Panc1 (cell line): ENCODE measurements around the gene APBB1IP.

Experiments used
- CTCF ChIP-seq: fragments of 450-650 bp; IDR thresholded peaks from 2 replicates; pipeline ENCODE4 v1.5.1; 2017; ENCODE audit warnings: mild to moderate bottlenecking
- POLR2AphosphoS5 ChIP-seq: IDR thresholded peaks from 2 replicates; pipeline ENCODE4 v1.6.1; 2012; ENCODE audit warnings: mild to moderate bottlenecking, low read depth, low read length, moderate library complexity
- REST ChIP-seq, 2 experiments: IDR thresholded peaks; 2 replicates each; pipeline ENCODE4 v1.6.1; 2011 to 2012; ENCODE audit warnings: low read depth in 2 of 2, control low read depth in 1 of 2, low read length in 1 of 2, mild to moderate bottlenecking in 1 of 2, moderate library complexity in 1 of 2; ENCODE audit not compliant: insufficient read depth in 1 of 2

GRCh38 chr10:26438534-26439341 is 597 bp downstream of the APBB1IP start:
- no peak for TF ChIP-seq CTCF
- TF ChIP-seq POLR2AphosphoS5 = no peak
- TF ChIP-seq REST (IDR thresholded peaks at IDR 0.05; ENCODE audit: insufficient read depth in 1 of 2, low read depth in 2 of 2, low read length in 1 of 2) = no peak
